ENCODE measurements around the gene NOD2. TPM values are rescaled to one million over a fixed set of nuclear protein-coding genes. Genes with fewer than 3 reads are reported as not detected.

The NOD2 gene
- total and polyA plus RNA-seq, 2 of the 13 experiments (the other 11 are each of a cell fraction or from before 2014, with no cell fraction given): 0.27 to 0.81 TPM

- TF ChIP-seq HMGXB4 (CRISPR knock-in tag; IDR thresholded peaks at IDR 0.05; ENCODE audit: borderline replicate concordance in 1 of 2, low read depth in 1 of 2) (peak in 1 of 2 experiments; percentile 80; a peak in 3 of 4 replicates), HOXA5 (CRISPR knock-in tag; IDR thresholded peaks at IDR 0.05) (0 out of 2 replicates have a peak, but pooled peaks have one; percentile 21), ZNF121 (CRISPR knock-in tag; IDR thresholded peaks at IDR 0.05) (peak; percentile 35; the same call in 1 of the 2 replicates), RXRB (CRISPR knock-in tag; IDR thresholded peaks at IDR 0.05; ENCODE audit: borderline replicate concordance) (peak; percentile 22; the same call in 1 of the 2 replicates), HNRNPL (IDR thresholded peaks at IDR 0.05; ENCODE audit: low read depth, low read length) (peak; percentile 61; the same call in 1 of the 2 replicates), DR1 (CRISPR knock-in tag; IDR thresholded peaks at IDR 0.05) (0 out of 2 replicates have a peak, but pooled peaks have one; percentile 26), CEBPG (CRISPR knock-in tag; IDR thresholded peaks at IDR 0.05) (peak; percentile 24; the same call in 1 of the 2 replicates), KDM1A (CRISPR knock-in tag; IDR thresholded peaks at IDR 0.05) (no peak), ZBTB44 (CRISPR knock-in tag; IDR thresholded peaks at IDR 0.05) (no peak), ZBTB34 (CRISPR knock-in tag; IDR thresholded peaks at IDR 0.05) (no peak), NR2F6 (IDR thresholded peaks at IDR 0.05) (no peak), NR2F6 (CRISPR knock-in tag; IDR thresholded peaks at IDR 0.05) (peak; percentile 10; the same call in 1 of the 2 replicates)
- TF ChIP-seq, protein P1, sequence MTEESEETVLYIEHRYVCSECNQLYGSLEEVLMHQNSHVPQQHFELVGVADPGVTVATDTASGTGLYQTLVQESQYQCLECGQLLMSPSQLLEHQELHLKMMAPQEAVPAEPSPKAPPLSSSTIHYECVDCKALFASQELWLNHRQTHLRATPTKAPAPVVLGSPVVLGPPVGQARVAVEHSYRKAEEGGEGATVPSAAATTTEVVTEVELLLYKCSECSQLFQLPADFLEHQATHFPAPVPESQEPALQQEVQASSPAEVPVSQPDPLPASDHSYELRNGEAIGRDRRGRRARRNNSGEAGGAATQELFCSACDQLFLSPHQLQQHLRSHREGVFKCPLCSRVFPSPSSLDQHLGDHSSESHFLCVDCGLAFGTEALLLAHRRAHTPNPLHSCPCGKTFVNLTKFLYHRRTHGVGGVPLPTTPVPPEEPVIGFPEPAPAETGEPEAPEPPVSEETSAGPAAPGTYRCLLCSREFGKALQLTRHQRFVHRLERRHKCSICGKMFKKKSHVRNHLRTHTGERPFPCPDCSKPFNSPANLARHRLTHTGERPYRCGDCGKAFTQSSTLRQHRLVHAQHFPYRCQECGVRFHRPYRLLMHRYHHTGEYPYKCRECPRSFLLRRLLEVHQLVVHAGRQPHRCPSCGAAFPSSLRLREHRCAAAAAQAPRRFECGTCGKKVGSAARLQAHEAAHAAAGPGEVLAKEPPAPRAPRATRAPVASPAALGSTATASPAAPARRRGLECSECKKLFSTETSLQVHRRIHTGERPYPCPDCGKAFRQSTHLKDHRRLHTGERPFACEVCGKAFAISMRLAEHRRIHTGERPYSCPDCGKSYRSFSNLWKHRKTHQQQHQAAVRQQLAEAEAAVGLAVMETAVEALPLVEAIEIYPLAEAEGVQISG (CRISPR knock-in tag; IDR thresholded peaks at IDR 0.05): 0 out of 2 replicates have a peak, but pooled peaks have one; percentile 11
- TF ChIP-seq, protein P2, sequence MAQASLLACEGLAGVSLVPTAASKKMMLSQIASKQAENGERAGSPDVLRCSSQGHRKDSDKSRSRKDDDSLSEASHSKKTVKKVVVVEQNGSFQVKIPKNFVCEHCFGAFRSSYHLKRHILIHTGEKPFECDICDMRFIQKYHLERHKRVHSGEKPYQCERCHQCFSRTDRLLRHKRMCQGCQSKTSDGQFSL (CRISPR knock-in tag; IDR thresholded peaks at IDR 0.05): no peak
Measured at GRCh38 chr16:50719401-50720337, 26.3 kb downstream of the NOD2 start (continued).

Measured in HepG2 (cell line).